Measurements from ENCODE around the gene MRPL48.
A peak's percentile ranks its signal among the peaks of the same experiment; 100 is the strongest.

Gene MRPL48

GRCh38 chr11:73862986-73863385 lies 75.3 kb downstream of the MRPL48 start:
- Histone ChIP-seq H3K27me3 (ENCODE audit: control insufficient read depth in 5 of 5, insufficient read depth in 4 of 5, low read length in 5 of 5) (no peaks in the 10 kb centered on the region), H3K4me3 (ENCODE audit: low read depth in 1 of 5, low read length in 5 of 5) (no peak overlapping the region), H3K4me1 (ENCODE audit: control insufficient read depth in 5 of 5, insufficient read depth in 5 of 5, low read length in 5 of 5) (no peaks in the 10 kb centered on the region), H3K27ac (ENCODE audit: low read depth, low read length) (no peak overlapping the region), H3K9me3 (ENCODE audit: control insufficient read depth in 5 of 5, low read length in 5 of 5) (no peaks in the 10 kb centered on the region), H3K36me3 (ENCODE audit: control insufficient read depth in 5 of 5, insufficient read depth in 5 of 5, low read length in 5 of 5) (peaks cover 12 to 22% (median 14%) of the 10 kb centered on the region in 5 donors), H3K9ac (ENCODE audit: low read length in 5 of 5) (no peak overlapping the region)

DNA sequence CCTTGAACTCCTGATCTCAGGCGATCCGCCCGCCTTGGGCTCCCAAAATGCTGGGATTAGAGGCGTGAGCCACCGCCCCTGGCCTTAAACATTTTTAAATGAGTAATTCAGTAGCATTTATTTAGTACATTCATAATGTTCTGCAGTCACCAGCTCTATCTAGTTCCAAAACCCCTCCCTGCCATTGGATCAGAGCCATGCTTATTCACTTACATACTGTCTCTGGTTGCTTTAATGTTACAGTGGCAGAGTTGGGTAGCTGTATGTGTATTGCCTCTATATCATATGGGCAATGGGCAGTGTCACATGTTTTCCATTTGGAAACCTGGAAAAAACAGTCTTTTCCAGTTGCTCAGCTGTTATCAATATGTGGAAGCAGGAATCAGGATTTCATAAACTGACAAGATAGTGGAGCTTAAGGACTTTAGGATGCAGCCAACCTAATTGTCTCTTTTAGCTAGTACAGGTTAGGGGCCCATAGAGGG lies 78.5 kb downstream of the MRPL48 start:
- Histone ChIP-seq H3K9ac (ENCODE audit: low read length in 5 of 5) (no peak overlapping the region), H3K9me3 (ENCODE audit: control insufficient read depth in 5 of 5, low read length in 5 of 5) (no peaks in the 10 kb centered on the region), H3K27ac (ENCODE audit: low read depth, low read length) (no peak overlapping the region), H3K4me1 (ENCODE audit: control insufficient read depth in 5 of 5, insufficient read depth in 5 of 5, low read length in 5 of 5) (no peaks in the 10 kb centered on the region), H3K4me3 (ENCODE audit: low read depth in 1 of 5, low read length in 5 of 5) (no peak overlapping the region), H3K27me3 (ENCODE audit: control insufficient read depth in 5 of 5, insufficient read depth in 4 of 5, low read length in 5 of 5) (no peaks in the 10 kb centered on the region), H3K36me3 (ENCODE audit: control insufficient read depth in 5 of 5, insufficient read depth in 5 of 5, low read length in 5 of 5) (peaks cover 8 to 24% (median 9%) of the 10 kb centered on the region in 5 donors)

DNA sequence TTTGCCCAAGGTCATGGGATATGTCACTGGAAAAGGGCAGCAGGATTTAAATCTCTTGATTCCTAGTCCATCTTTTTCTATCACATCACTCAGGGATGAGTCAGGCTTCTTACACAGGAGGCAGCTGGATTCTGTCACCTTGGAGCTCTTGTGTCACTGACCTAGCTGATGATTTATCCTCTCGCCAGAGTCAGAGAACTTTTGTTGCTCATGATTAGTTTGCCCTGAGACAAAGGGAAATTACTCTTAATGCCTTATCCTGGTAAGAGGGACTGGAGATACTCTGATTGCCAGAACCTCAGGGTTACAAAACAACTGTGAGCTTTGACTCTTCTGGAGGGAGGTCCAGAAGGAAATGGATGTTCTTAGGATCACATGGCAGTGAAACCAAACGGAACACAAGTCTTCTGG lies 78.9 kb downstream of the MRPL48 start:
- no peaks in the 10 kb centered on the region for H3K4me1 ChIP-seq (ENCODE audit: control insufficient read depth in 5 of 5, insufficient read depth in 5 of 5, low read length in 5 of 5)
- H3K36me3 ChIP-seq (ENCODE audit: control insufficient read depth in 5 of 5, insufficient read depth in 5 of 5, low read length in 5 of 5), result peaks cover 8 to 27% (median 11%) of the 10 kb centered on the region in 5 donors
- no peak overlapping the region for H3K27ac ChIP-seq (ENCODE audit: low read depth, low read length)
- no peaks in the 10 kb centered on the region for H3K9me3 ChIP-seq (ENCODE audit: control insufficient read depth in 5 of 5, low read length in 5 of 5)
- H3K27me3 ChIP-seq (ENCODE audit: control insufficient read depth in 5 of 5, insufficient read depth in 4 of 5, low read length in 5 of 5), result no peaks in the 10 kb centered on the region
- no peak overlapping the region for H3K4me3 ChIP-seq (ENCODE audit: low read depth in 1 of 5, low read length in 5 of 5)
- H3K9ac ChIP-seq (ENCODE audit: low read length in 5 of 5), result no peak overlapping the region

GRCh38 chr11:73869332-73869949 lies 81.8 kb downstream of the MRPL48 start:
- H3K4me1 ChIP-seq (ENCODE audit: control insufficient read depth in 5 of 5, insufficient read depth in 5 of 5, low read length in 5 of 5), result no peaks in the 10 kb centered on the region
- no peak overlapping the region for H3K9ac ChIP-seq (ENCODE audit: low read length in 5 of 5)
- H3K36me3 ChIP-seq (ENCODE audit: control insufficient read depth in 5 of 5, insufficient read depth in 5 of 5, low read length in 5 of 5), result peaks cover 3 to 35% (median 22%) of the 10 kb centered on the region in 5 donors
- H3K4me3 ChIP-seq (ENCODE audit: low read depth in 1 of 5, low read length in 5 of 5), result no peak overlapping the region
- H3K27ac ChIP-seq (ENCODE audit: low read depth, low read length), result no peak overlapping the region
- no peaks in the 10 kb centered on the region for H3K27me3 ChIP-seq (ENCODE audit: control insufficient read depth in 5 of 5, insufficient read depth in 4 of 5, low read length in 5 of 5)
- no peaks in the 10 kb centered on the region for H3K9me3 ChIP-seq (ENCODE audit: control insufficient read depth in 5 of 5, low read length in 5 of 5)

- Histone ChIP-seq H3K27ac (ENCODE audit: low read depth, low read length) (no peak overlapping the region), H3K27me3 (ENCODE audit: control insufficient read depth in 5 of 5, insufficient read depth in 4 of 5, low read length in 5 of 5) (no peaks in the 10 kb centered on the region), H3K4me3 (ENCODE audit: low read depth in 1 of 5, low read length in 5 of 5) (no peak overlapping the region), H3K36me3 (ENCODE audit: control insufficient read depth in 5 of 5, insufficient read depth in 5 of 5, low read length in 5 of 5) (peaks cover 3 to 38% (median 22%) of the 10 kb centered on the region in 5 donors), H3K9me3 (ENCODE audit: control insufficient read depth in 5 of 5, low read length in 5 of 5) (no peaks in the 10 kb centered on the region), H3K9ac (ENCODE audit: low read length in 5 of 5) (no peak overlapping the region), H3K4me1 (ENCODE audit: control insufficient read depth in 5 of 5, insufficient read depth in 5 of 5, low read length in 5 of 5) (peaks cover 0 to 4% (median 2%) of the 10 kb centered on the region in 5 donors)
Observed at GRCh38 chr11:73870261-73870660, 82.6 kb downstream of the MRPL48 start.

- Histone ChIP-seq H3K9ac (ENCODE audit: low read length in 5 of 5) (no peak overlapping the region), H3K27me3 (ENCODE audit: control insufficient read depth in 5 of 5, insufficient read depth in 4 of 5, low read length in 5 of 5) (no peaks in the 10 kb centered on the region), H3K4me1 (ENCODE audit: control insufficient read depth in 5 of 5, insufficient read depth in 5 of 5, low read length in 5 of 5) (peaks cover 4 to 25% (median 19%) of the 10 kb centered on the region in 5 donors), H3K27ac (ENCODE audit: low read depth, low read length) (no peak overlapping the region), H3K36me3 (ENCODE audit: control insufficient read depth in 5 of 5, insufficient read depth in 5 of 5, low read length in 5 of 5) (peaks cover 3 to 40% (median 22%) of the 10 kb centered on the region in 5 donors), H3K4me3 (ENCODE audit: low read depth in 1 of 5, low read length in 5 of 5) (no peak overlapping the region), H3K9me3 (ENCODE audit: control insufficient read depth in 5 of 5, low read length in 5 of 5) (no peaks in the 10 kb centered on the region)
Observed at GRCh38 chr11:73872749-73873357, 85.2 kb downstream of the MRPL48 start.

- Histone ChIP-seq H3K27ac (ENCODE audit: low read depth, low read length) (peak overlapping the region; percentile 83), H3K9ac (ENCODE audit: low read length in 5 of 5) (peak overlapping the region in 2 of 5 donors; percentile 70 to 80), H3K4me3 (ENCODE audit: low read depth in 1 of 5, low read length in 5 of 5) (peak overlapping the region in 3 of 5 donors; percentile 93 to 95 (median 95)), H3K4me1 (ENCODE audit: control insufficient read depth in 5 of 5, insufficient read depth in 5 of 5, low read length in 5 of 5) (peaks cover 4 to 25% (median 19%) of the 10 kb centered on the region in 5 donors), H3K27me3 (ENCODE audit: control insufficient read depth in 5 of 5, insufficient read depth in 4 of 5, low read length in 5 of 5) (no peaks in the 10 kb centered on the region), H3K36me3 (ENCODE audit: control insufficient read depth in 5 of 5, insufficient read depth in 5 of 5, low read length in 5 of 5) (peaks cover 0 to 34% (median 22%) of the 10 kb centered on the region in 5 donors), H3K9me3 (ENCODE audit: control insufficient read depth in 5 of 5, low read length in 5 of 5) (no peaks in the 10 kb centered on the region)
Observed at GRCh38 chr11:73875380-73875779, 87.7 kb downstream of the MRPL48 start.

- Histone ChIP-seq H3K4me1 (ENCODE audit: control insufficient read depth in 5 of 5, insufficient read depth in 5 of 5, low read length in 5 of 5) (peaks cover 4 to 25% (median 19%) of the 10 kb centered on the region in 5 donors), H3K27ac (ENCODE audit: low read depth, low read length) (peak overlapping the region; percentile 83), H3K9me3 (ENCODE audit: control insufficient read depth in 5 of 5, low read length in 5 of 5) (no peaks in the 10 kb centered on the region), H3K36me3 (ENCODE audit: control insufficient read depth in 5 of 5, insufficient read depth in 5 of 5, low read length in 5 of 5) (peaks cover 0 to 33% (median 22%) of the 10 kb centered on the region in 5 donors), H3K9ac (ENCODE audit: low read length in 5 of 5) (peak overlapping the region; percentile 70 to 94 (median 88)), H3K4me3 (ENCODE audit: low read depth in 1 of 5, low read length in 5 of 5) (peak overlapping the region; percentile 93 to 99 (median 95)), H3K27me3 (ENCODE audit: control insufficient read depth in 5 of 5, insufficient read depth in 4 of 5, low read length in 5 of 5) (no peaks in the 10 kb centered on the region)
Observed at GRCh38 chr11:73875840-73876239, 88.2 kb downstream of the MRPL48 start.

GRCh38 chr11:73876424-73877310 lies 89.0 kb downstream of the MRPL48 start, which contains the start of the genes COA4 and PAAF1:
Gene COA4, minus strand, starts transcription at chr11:73876846. Its CDS starts 3,468 bp downstream, at chr11:73873378.
Gene PAAF1, plus strand, starts transcription at chr11:73876999. Its CDS starts 23 bp downstream, at chr11:73877022.
- H3K9ac ChIP-seq (ENCODE audit: low read length in 5 of 5), result peak within 1 kb of the TSS; percentile 70 to 97 (median 88)
- H3K27ac ChIP-seq (ENCODE audit: low read depth, low read length), result peak within 1 kb of the TSS; percentile 83
- peak within 1 kb of the TSS; percentile 93 to 99 (median 95) for H3K4me3 ChIP-seq (ENCODE audit: low read depth in 1 of 5, low read length in 5 of 5)
- H3K4me1 ChIP-seq (ENCODE audit: control insufficient read depth in 5 of 5, insufficient read depth in 5 of 5, low read length in 5 of 5), result peaks cover 4 to 25% (median 19%) of the 10 kb centered on the region in 5 donors
- peaks cover 0 to 29% (median 21%) of the 10 kb centered on the region in 5 donors for H3K36me3 ChIP-seq (ENCODE audit: control insufficient read depth in 5 of 5, insufficient read depth in 5 of 5, low read length in 5 of 5)
- H3K9me3 ChIP-seq (ENCODE audit: control insufficient read depth in 5 of 5, low read length in 5 of 5), result no peaks in the 10 kb centered on the region
- H3K27me3 ChIP-seq (ENCODE audit: control insufficient read depth in 5 of 5, insufficient read depth in 4 of 5, low read length in 5 of 5), result no peaks in the 10 kb centered on the region

All from subcutaneous abdominal adipose tissue (tissue), 5 donors.